SK-N-SH treated with all-trans-retinoic acid at 6 μM for 48 hours (cell line): ENCODE data around the gene ARHGEF2.

ENCODE experiments used
- SNAI2 ChIP-seq: fragments of 250-450 bp; sonication (Bioruptor Pico); IDR thresholded peaks from 2 replicates; pipeline ENCODE4 v1.5.0; 2020; ENCODE audit warnings: mild to moderate bottlenecking, moderate library complexity
- TOX ChIP-seq: fragments of 250-450 bp; sonication (Bioruptor Pico); IDR thresholded peaks from 2 replicates; pipeline ENCODE4 v1.8.0; 2021; ENCODE audit warnings: mild to moderate bottlenecking, moderate library complexity, borderline replicate concordance
- TF ChIP-seq, protein P1 (sequence below): fragments of 250-450 bp; sonication (Bioruptor Pico); IDR thresholded peaks from 2 replicates; pipeline ENCODE4 v1.8.0; 2020; ENCODE audit warnings: mild to moderate bottlenecking, moderate library complexity, borderline replicate concordance
- TF ChIP-seq, protein P2 (sequence below): fragments of 250-450 bp; sonication (Bioruptor Pico); IDR thresholded peaks from 2 replicates; pipeline ENCODE4 v1.5.1; 2021; ENCODE audit warnings: mild to moderate bottlenecking, moderate library complexity

DNA sequence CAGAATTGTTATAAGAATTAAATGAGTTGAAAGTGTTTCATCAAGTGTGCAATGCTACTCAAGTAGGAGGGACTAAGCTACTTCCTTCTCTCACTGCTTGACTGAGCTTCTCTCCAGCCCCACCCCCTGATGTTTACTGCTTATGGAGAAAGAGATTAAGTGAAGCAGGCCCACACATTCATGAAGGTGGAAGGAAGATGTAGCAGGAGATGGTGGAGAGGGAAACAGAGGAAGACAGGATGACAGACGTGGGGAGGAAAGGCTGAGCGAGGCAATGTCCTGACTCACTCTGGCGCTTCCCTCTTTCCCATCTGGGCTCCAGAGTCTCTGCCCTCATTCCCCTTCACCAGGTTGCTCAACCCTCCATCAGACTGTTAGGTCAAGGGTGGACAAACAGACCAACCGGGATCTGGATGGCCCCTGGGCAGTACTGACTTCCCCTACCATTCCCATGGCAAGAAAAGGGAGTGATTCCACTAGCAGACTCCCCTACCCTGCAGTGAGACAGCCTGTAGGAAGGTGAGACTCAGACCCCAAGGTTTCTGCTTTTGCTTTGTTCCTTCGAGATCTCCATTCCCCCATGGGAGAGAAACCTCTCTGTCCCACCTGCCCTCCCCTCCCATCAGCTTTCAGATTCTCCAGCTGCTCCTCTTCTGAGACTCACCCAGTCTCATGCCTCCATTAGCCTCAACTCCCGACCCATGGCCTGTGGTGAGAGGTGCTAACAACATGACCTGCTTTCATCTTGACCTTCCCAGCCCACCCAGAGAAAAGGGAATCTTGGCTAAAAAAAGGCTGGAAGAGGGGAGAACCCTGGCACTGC, 3.1 kb upstream of the ARHGEF2 start:
- no peak for TF ChIP-seq SNAI2 (CRISPR knock-in tag)
- TF ChIP-seq, protein P1, sequence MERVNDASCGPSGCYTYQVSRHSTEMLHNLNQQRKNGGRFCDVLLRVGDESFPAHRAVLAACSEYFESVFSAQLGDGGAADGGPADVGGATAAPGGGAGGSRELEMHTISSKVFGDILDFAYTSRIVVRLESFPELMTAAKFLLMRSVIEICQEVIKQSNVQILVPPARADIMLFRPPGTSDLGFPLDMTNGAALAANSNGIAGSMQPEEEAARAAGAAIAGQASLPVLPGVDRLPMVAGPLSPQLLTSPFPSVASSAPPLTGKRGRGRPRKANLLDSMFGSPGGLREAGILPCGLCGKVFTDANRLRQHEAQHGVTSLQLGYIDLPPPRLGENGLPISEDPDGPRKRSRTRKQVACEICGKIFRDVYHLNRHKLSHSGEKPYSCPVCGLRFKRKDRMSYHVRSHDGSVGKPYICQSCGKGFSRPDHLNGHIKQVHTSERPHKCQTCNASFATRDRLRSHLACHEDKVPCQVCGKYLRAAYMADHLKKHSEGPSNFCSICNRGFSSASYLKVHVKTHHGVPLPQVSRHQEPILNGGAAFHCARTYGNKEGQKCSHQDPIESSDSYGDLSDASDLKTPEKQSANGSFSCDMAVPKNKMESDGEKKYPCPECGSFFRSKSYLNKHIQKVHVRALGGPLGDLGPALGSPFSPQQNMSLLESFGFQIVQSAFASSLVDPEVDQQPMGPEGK (CRISPR knock-in tag) = no peak
- TF ChIP-seq TOX (CRISPR knock-in tag) = no peak
- TF ChIP-seq, protein P2, sequence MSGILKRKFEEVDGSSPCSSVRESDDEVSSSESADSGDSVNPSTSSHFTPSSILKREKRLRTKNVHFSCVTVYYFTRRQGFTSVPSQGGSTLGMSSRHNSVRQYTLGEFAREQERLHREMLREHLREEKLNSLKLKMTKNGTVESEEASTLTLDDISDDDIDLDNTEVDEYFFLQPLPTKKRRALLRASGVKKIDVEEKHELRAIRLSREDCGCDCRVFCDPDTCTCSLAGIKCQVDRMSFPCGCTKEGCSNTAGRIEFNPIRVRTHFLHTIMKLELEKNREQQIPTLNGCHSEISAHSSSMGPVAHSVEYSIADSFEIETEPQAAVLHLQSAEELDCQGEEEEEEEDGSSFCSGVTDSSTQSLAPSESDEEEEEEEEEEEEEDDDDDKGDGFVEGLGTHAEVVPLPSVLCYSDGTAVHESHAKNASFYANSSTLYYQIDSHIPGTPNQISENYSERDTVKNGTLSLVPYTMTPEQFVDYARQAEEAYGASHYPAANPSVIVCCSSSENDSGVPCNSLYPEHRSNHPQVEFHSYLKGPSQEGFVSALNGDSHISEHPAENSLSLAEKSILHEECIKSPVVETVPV (CRISPR knock-in tag) = no peak
